ENCODE data around the gene LLGL2. TPM values are rescaled to one million over a fixed set of nuclear protein-coding genes. Genes with fewer than 3 reads are reported as not detected.

Gene LLGL2
- polyA plus RNA-seq, 4 donors: 40.3 to 106 (median 77.2) TPM

GRCh38 chr17:75548813-75549212 is 23.3 kb downstream of the LLGL2 start:
- no peak for DNase-seq (ENCODE audit: low read depth in 4 of 4, low spot score in 2 of 4)

DNA sequence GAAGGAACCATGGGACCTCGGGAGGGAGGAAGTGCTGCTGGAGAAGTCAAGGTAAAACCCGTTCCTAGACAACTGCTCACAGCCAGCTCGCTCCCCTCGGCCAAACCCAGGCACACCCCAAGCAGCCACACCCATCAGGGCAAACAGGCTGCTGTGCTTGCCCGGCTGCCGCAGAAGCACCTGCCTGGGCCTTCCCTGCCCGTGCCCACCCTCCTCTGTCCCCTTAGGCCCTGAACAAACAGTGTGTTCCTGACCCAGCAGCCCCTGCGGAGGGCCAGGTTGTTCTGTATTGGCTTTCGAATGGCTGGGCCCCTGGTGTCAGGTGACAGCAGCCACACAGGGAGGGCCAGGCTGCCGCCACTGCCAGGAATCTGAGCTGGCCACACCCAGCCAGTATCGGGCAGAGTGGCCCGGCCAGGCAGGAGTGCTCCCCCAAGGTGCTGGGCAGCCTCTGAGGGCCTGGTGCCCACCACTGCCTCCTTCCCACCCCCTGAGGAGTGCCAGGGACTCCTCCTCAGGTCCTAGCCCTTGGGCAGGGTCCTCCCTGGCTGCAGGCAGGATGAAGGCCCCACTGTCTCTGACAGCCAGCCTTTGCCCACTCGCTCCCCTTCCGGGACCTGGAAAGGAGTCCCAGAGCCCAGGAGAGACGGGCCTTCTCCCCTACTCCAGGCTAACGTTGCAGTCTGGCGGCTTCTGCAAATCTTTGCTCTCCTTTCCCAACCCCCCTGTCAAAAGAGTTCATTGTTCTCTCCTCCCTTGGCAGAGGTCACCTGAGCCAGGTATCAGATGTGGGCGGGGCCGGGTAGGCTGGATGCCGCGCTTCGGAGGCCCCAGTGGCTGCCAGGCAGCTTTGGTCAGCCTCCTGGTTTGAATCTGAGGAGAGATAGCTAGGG is 24.0 kb downstream of the LLGL2 start:
- DNase-seq (ENCODE audit: low read depth in 4 of 4, low spot score in 2 of 4): peak in 2 of 4 donors; percentile 39 to 59

- DNase-seq (ENCODE audit: low read depth in 4 of 4, low spot score in 2 of 4): no peak
Observed at GRCh38 chr17:75550139-75550465, 24.6 kb downstream of the LLGL2 start.

DNA sequence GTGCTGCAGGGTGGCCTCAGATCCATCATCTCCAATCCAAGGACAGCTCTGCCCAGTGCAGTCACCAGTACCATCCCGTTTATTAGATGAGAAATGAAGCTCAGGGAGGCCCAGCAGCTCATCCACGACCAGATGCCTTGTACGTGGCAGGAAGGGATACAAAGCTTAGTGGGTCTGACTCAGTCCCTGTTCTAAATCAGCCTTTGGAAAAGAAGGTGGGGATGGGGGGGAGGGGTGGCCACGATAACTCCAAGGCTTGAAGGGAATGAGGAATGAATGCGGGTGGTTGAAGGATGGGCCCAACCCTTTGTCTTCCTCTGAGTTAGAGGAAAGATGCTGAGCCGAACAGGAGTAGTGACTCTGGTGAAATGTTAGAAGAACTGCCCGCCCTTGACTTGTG is 25.8 kb downstream of the LLGL2 start:
- no peak for DNase-seq (ENCODE audit: low read depth in 4 of 4, low spot score in 2 of 4)

GRCh38 chr17:75552425-75553294 is 27.2 kb downstream of the LLGL2 start:
- no peak for DNase-seq (ENCODE audit: low read depth in 4 of 4, low spot score in 2 of 4)

GRCh38 chr17:75553295-75554110 is 28.0 kb downstream of the LLGL2 start:
- DNase-seq (ENCODE audit: low read depth in 4 of 4, low spot score in 2 of 4): no peak

DNA sequence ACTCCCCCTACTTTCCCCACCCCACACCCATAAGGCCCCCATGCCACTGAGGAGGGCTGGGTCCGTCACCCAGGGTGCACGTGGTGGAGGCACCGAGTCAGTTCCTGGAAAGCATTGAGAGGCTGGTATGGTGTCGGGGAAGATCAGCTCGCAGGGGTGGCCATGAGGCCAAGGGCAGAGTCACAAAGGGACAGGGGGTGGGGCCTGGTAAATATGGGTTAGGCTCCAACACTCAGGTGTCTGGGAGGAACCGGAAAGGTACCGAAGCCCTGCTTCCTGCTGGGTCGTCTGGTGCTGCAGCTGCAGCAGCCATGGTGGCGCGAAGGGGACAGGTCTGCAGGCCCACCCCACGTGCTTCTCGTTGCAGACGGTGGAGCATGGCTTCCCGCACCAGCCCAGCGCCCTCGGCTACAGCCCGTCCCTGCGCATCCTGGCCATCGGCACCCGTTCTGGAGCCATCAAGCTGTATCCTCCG is 30.2 kb downstream of the LLGL2 start:
- DNase-seq (ENCODE audit: low read depth in 4 of 4, low spot score in 2 of 4): no peak

GRCh38 chr17:75557075-75557851 is 31.8 kb downstream of the LLGL2 start:
- peak in 3 of 4 donors; percentile 53 to 80 (median 67) for DNase-seq (ENCODE audit: low read depth in 4 of 4, low spot score in 2 of 4)

GRCh38 chr17:75557852-75558665 is 32.6 kb downstream of the LLGL2 start:
- no peak for DNase-seq (ENCODE audit: low read depth in 4 of 4, low spot score in 2 of 4)

GRCh38 chr17:75558666-75559530 is 33.4 kb downstream of the LLGL2 start:
- DNase-seq (ENCODE audit: low read depth in 4 of 4, low spot score in 2 of 4): no peak

DNA sequence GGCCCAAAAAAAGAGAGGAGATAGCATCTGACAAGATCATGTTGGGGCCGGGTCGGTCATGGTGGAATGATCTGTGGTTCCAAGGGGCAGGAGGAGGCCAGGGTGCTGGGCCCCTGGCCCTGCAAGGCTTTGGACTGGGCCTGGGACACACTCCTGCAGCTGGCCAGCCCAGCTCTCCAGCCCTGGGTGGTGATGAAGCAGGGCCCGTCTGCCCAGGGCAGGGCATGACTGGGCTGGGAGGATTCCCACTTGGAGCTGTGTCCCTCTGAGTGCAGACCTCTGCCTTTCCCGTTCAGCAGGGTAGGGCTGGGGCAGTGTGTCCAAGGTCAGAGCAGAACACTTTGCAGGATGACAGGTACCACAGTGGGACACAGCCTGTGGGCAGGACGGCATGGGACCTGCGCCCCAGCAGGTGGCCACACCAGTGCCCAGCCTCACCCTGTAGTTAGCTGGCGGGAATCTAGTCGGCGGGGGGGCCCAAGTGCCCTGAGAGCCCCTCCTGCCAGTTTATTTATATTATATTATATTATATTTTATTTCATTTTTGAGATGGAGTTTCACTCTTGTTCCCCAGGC is 34.5 kb downstream of the LLGL2 start:
- no peak for DNase-seq (ENCODE audit: low read depth in 4 of 4, low spot score in 2 of 4)

DNA sequence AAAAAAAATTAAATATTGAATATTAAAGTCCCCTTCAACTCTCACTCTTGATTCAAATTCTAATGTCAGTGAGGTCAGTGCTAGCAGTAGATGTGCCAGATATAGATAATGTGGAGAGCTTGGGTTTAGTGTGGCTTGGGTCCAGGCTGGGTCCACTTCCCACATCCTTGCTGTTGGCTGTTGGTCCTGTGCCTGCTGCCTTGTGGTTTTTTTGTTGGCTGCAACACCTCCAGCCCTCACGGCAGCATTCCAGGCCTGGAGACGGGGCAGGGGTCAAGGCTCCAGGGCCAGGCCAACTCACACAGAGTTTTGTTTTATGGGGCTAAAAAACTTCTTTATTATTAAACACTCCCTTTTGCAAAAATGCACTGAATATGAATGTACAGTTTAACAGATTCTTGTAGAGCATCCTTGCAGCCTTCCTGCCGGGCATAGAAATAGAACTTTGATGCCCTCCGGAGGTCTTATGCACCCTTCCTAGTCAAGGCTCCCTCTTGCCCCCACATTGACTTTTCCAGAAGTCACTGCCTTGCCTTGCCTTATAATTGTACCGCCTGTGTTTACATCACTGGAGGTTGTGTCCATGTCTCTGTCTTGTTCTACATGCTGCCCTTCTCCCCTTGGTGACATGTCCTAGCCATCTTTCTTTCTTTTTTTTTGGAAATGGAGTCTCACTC is 36.6 kb downstream of the LLGL2 start:
- no peak for DNase-seq (ENCODE audit: low read depth in 4 of 4, low spot score in 2 of 4)

- no peak for DNase-seq (ENCODE audit: low read depth in 4 of 4, low spot score in 2 of 4)
Observed at GRCh38 chr17:75563063-75563758, 37.7 kb downstream of the LLGL2 start.

- no peak for DNase-seq (ENCODE audit: low read depth in 4 of 4, low spot score in 2 of 4)
Observed at GRCh38 chr17:75564195-75564594, 38.7 kb downstream of the LLGL2 start.

GRCh38 chr17:75565066-75565465 is 39.6 kb downstream of the LLGL2 start:
- DNase-seq (ENCODE audit: low read depth in 4 of 4, low spot score in 2 of 4): no peak

DNA sequence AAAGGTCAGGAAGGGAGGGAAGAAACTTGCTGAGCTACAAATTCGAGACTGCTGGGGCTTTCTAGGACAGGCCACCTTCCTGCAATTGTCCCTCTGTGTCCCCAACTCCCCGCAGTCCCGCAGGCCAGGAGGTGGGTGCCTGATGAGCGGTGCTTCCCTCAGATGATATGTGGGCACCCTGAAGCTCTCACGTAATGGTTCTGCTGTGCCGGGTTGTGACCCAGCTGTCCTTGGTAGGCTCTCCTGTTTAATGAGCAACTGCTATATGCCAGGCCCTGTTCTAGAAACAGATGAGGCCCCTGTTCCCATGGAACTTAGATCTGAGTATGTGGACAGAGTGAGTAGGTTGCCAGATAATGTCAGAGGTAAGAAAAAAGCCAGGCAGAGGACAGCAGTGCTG is 40.1 kb downstream of the LLGL2 start:
- no peak for DNase-seq (ENCODE audit: low read depth in 4 of 4, low spot score in 2 of 4)

GRCh38 chr17:75566416-75566815 is 40.9 kb downstream of the LLGL2 start:
- no peak for DNase-seq (ENCODE audit: low read depth in 4 of 4, low spot score in 2 of 4)
